SK-N-SH (cell line): ENCODE results near the gene NAMPT. TPM values are rescaled to one million over a fixed set of nuclear protein-coding genes. Genes with fewer than 3 reads are reported as not detected.

ENCODE experiments used
- CTCF ChIA-PET: fragments of 300-600, 350-600 bp; formaldehyde crosslinking; extraction: SDS; loops from one replicate; lab custom pipeline; 2021; lab: Yijun Ruan, JAX
- POLR2A ChIA-PET: fragments of 350-600 bp; sonication (Branson Sonifier 250); formaldehyde crosslinking; extraction: SDS; loops from one replicate; lab custom pipeline; 2020; ENCODE audit warnings: antibody characterized with exemption, inconsistent platforms; lab: Yijun Ruan, JAX
- DNase-seq: peaks from one replicate; pipeline ENCODE4 v3.0.0; 2012
- H2AFZ ChIP-seq: fragments of 200-600 bp; sonication (generic); 2 replicates; pipeline ENCODE4 v1.8.1; 2016; ENCODE audit warnings: antibody characterized with exemption, mild to moderate bottlenecking, low read depth
- H3F3A ChIP-seq: fragments of 200-600 bp; sonication (generic); replicated peaks from 2 replicates; pipeline ENCODE3; 2016; ENCODE audit warnings: antibody characterized with exemption, mild to moderate bottlenecking; ENCODE audit not compliant: insufficient read depth
- H3K27ac ChIP-seq, 2 experiments: fragments of 200-500 bp in 1 of 2; fragments of 200-600 bp in 1 of 2; sonication (Bioruptor generic) in 1 of 2; sonication (generic), shearing (Covaris generic) in 1 of 2; 2 replicates each; pipeline versions ENCODE4 v1.5.1 to v1.6.1; 2014 to 2016; ENCODE audit warnings: low read depth in 2 of 2, inconsistent platforms in 1 of 2, low read length in 1 of 2, mild to moderate bottlenecking in 1 of 2, mixed read lengths in 1 of 2
- H3K27me3 ChIP-seq: fragments of 200-600 bp; sonication (generic), shearing (Covaris generic); 2 replicates; pipeline ENCODE4 v1.6.1; 2016; ENCODE audit warnings: mixed run types; ENCODE audit not compliant: insufficient read depth
- H3K36me3 ChIP-seq, 2 experiments: fragments of 200-500 bp in 1 of 2; fragments of 200-600 bp in 1 of 2; sonication (Bioruptor generic) in 1 of 2; sonication (generic) in 1 of 2; replicated peaks in 1 of 2; 2 replicates each; pipeline versions ENCODE3 to v1.5.1; 2014 to 2016; ENCODE audit warnings: low read length in 1 of 2, mild to moderate bottlenecking in 1 of 2; ENCODE audit not compliant: insufficient read depth in 2 of 2, control insufficient read depth in 1 of 2
- H3K4me1 ChIP-seq, 2 experiments: fragments of 200-500 bp in 1 of 2; fragments of 200-600 bp in 1 of 2; sonication (Bioruptor generic) in 1 of 2; sonication (generic), shearing (Covaris generic) in 1 of 2; 2 replicates each; pipeline versions ENCODE4 v1.5.1 to v1.6.1; 2014 to 2016; ENCODE audit warnings: low read depth in 1 of 2, low read length in 1 of 2, mixed run types in 1 of 2; ENCODE audit not compliant: insufficient read depth in 2 of 2, control insufficient read depth in 1 of 2
- H3K4me2 ChIP-seq: fragments of 200-600 bp; sonication (generic), shearing (Covaris generic); 2 replicates; pipeline ENCODE4 v1.6.1; 2017; ENCODE audit warnings: mixed run types
- H3K4me3 ChIP-seq, 2 experiments: fragments of 200-500 bp in 1 of 2; fragments of 200-600 bp in 1 of 2; sonication (Bioruptor generic) in 1 of 2; sonication (generic), shearing (Covaris generic) in 1 of 2; 2 replicates each; pipeline versions ENCODE4 v1.5.1 to v1.8.1; 2014 to 2016; ENCODE audit warnings: low read depth in 2 of 2, inconsistent platforms in 1 of 2, low read length in 1 of 2, mild to moderate bottlenecking in 1 of 2, mixed read lengths in 1 of 2, moderate library complexity in 1 of 2
- H3K79me2 ChIP-seq: fragments of 200-600 bp; sonication (generic); 2 replicates; pipeline ENCODE4 v1.8.1; 2017; ENCODE audit warnings: mild to moderate bottlenecking; ENCODE audit not compliant: insufficient read depth
- H3K9ac ChIP-seq: fragments of 200-600 bp; sonication (generic); 2 replicates; pipeline ENCODE4 v1.6.1; 2017; ENCODE audit warnings: mixed run types
- H3K9me2 ChIP-seq: fragments of 200-600 bp; sonication (generic); 2 replicates; pipeline ENCODE4 v1.6.1; 2017; ENCODE audit warnings: mixed run types
- H3K9me3 ChIP-seq: fragments of 200-600 bp; sonication (generic); 2 replicates; pipeline ENCODE4 v1.6.1; 2017; ENCODE audit warnings: mixed run types, mild to moderate bottlenecking, moderate library complexity
- H4K20me1 ChIP-seq: fragments of 200-600 bp; sonication (generic); 2 replicates; pipeline ENCODE4 v1.6.1; 2017; ENCODE audit warnings: mild to moderate bottlenecking, mixed run types; ENCODE audit not compliant: insufficient read depth
- CHD2 ChIP-seq: fragments of 150-350 bp; IDR thresholded peaks from 2 replicates; pipeline ENCODE4 v1.6.1; 2018; ENCODE audit warnings: low read length; ENCODE audit not compliant: partially characterized antibody
- ELF1 ChIP-seq: IDR thresholded peaks from 2 replicates; pipeline ENCODE4 v1.4.0; 2012
- EP300 ChIP-seq, 2 experiments: IDR thresholded peaks; 2 replicates each; pipeline versions ENCODE4 v1.4.0 to v1.6.1; 2012; ENCODE audit warnings: borderline replicate concordance in 1 of 2, low read depth in 1 of 2, low read length in 1 of 2
- FOXM1 ChIP-seq: IDR thresholded peaks from 2 replicates; pipeline ENCODE4 v1.4.0; 2012; ENCODE audit warnings: low read depth, mild to moderate bottlenecking
- JUND ChIP-seq: IDR thresholded peaks from 2 replicates; pipeline ENCODE4 v1.4.0; 2012
- RCOR1 ChIP-seq: fragments of 150-350 bp; IDR thresholded peaks from 2 replicates; pipeline ENCODE4 v1.6.1; 2017; ENCODE audit warnings: antibody characterized with exemption, low read length
- RFX5 ChIP-seq: IDR thresholded peaks from 2 replicates; pipeline ENCODE4 v1.6.1; 2012; ENCODE audit warnings: mild to moderate bottlenecking, improper control_type of control experiment, low read length
- TEAD4 ChIP-seq: IDR thresholded peaks from 2 replicates; pipeline ENCODE4 v1.4.0; 2012; ENCODE audit warnings: mild to moderate bottlenecking, borderline replicate concordance; ENCODE audit not compliant: insufficient read depth
- polyA plus RNA-seq, 3 experiments: library from polyadenylated mRNA; depleted of rRNA; stranded (reverse); fragments of >200 nt; gene quantifications; 2 replicates each; pipeline ENCODE4 v1.2.3, GENCODE V29; 2012
- TF ChIP-seq, protein P1 (sequence below): fragments of 150-350 bp; IDR thresholded peaks from 2 replicates; pipeline ENCODE4 v1.6.1; 2017; ENCODE audit warnings: antibody characterized with exemption, low read length, low read depth, borderline replicate concordance
- TF ChIP-seq, protein P2 (sequence below): fragments of 200-600 bp; sonication (generic); IDR thresholded peaks from 2 replicates; pipeline ENCODE4 v1.6.1; 2017; ENCODE audit warnings: antibody characterized with exemption, mild to moderate bottlenecking, moderate library complexity
- TF ChIP-seq, protein P3 (sequence below): IDR thresholded peaks from 2 replicates; pipeline ENCODE4 v1.4.0; 2012; ENCODE audit warnings: low read depth
- TF ChIP-seq, protein P4 (sequence below): IDR thresholded peaks from 2 replicates; pipeline ENCODE4 v1.4.0; 2012; ENCODE audit warnings: low read depth, borderline replicate concordance
- TF ChIP-seq, protein P5 (sequence below): IDR thresholded peaks from 2 replicates; pipeline ENCODE4; 2012

Gene NAMPT
- polyA plus RNA-seq, 1 of the 3 experiments (the other 2 are of a cell fraction) = 20.1 TPM

DNA sequence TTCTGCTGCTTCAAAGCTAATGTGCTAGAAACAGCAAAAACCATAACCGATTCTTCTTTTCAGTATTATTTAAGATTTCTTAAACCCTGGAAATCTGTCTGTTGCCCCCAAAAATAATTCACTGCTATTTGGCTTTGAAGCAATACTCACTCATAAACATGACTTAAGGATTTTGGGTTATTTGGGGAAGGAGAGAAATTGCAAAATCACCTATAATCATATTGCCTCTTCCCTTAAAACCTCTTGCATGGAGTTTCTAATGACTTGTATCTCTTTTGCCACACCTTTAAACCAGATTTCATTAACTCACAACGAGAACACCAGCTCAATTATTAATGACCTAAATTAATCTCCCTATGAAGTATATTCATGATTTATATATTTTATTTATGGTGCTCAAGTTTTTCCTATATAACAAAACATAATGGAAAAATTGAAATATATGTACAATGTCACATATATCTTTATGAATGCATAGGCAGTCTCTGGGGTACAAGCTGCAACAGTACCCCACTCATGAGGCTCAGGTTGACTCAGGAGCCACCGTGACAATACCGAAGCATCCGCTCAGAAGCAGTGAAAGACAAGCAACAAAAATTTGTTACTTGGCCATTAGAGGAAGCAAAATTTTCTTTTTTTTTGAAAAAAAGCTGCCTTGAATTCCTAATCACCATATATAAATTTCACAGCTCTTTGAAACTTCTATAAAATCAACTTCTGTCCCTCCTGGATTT lies 3.0 kb downstream of the NAMPT start (continued):
- TF ChIP-seq RCOR1 = no peak
- TF ChIP-seq, protein P1, sequence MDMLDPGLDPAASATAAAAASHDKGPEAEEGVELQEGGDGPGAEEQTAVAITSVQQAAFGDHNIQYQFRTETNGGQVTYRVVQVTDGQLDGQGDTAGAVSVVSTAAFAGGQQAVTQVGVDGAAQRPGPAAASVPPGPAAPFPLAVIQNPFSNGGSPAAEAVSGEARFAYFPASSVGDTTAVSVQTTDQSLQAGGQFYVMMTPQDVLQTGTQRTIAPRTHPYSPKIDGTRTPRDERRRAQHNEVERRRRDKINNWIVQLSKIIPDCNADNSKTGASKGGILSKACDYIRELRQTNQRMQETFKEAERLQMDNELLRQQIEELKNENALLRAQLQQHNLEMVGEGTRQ = no peak
- TF ChIP-seq, protein P2, sequence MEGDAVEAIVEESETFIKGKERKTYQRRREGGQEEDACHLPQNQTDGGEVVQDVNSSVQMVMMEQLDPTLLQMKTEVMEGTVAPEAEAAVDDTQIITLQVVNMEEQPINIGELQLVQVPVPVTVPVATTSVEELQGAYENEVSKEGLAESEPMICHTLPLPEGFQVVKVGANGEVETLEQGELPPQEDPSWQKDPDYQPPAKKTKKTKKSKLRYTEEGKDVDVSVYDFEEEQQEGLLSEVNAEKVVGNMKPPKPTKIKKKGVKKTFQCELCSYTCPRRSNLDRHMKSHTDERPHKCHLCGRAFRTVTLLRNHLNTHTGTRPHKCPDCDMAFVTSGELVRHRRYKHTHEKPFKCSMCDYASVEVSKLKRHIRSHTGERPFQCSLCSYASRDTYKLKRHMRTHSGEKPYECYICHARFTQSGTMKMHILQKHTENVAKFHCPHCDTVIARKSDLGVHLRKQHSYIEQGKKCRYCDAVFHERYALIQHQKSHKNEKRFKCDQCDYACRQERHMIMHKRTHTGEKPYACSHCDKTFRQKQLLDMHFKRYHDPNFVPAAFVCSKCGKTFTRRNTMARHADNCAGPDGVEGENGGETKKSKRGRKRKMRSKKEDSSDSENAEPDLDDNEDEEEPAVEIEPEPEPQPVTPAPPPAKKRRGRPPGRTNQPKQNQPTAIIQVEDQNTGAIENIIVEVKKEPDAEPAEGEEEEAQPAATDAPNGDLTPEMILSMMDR = no peak

DNA sequence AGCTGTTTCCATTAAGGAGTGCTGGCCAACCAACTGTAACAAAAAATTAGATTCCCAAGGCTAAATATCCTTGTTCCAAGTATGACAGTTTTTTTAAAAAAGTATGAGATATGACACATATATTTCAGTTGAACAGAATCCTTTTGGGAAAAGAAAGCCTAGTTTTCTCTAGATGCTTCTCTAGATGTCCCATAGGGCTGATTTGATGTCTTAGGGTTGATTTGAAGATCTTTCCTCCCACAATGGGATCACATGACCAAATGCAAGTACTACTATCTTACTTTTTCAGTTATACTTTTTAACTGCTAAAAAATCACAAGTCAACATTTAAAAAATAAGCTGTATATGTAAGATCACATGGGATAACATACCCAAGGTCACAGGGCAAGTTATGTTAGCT lies 3.7 kb downstream of the NAMPT start:
- H3K79me2 ChIP-seq = peaks cover 80% of the 10 kb centered on the region
- no peaks in the 10 kb centered on the region for H3K9me2 ChIP-seq
- TF ChIP-seq, protein P3, sequence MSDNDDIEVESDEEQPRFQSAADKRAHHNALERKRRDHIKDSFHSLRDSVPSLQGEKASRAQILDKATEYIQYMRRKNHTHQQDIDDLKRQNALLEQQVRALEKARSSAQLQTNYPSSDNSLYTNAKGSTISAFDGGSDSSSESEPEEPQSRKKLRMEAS = no peak
- no peak for TF ChIP-seq JUND
- no peak for TF ChIP-seq CHD2
- TF ChIP-seq, protein P4, sequence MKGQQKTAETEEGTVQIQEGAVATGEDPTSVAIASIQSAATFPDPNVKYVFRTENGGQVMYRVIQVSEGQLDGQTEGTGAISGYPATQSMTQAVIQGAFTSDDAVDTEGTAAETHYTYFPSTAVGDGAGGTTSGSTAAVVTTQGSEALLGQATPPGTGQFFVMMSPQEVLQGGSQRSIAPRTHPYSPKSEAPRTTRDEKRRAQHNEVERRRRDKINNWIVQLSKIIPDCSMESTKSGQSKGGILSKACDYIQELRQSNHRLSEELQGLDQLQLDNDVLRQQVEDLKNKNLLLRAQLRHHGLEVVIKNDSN = no peak; the same call in 1 of the 2 replicates
- TF ChIP-seq FOXM1 = no peak
- TF ChIP-seq TEAD4 = no peak
- no peak for TF ChIP-seq ELF1
- TF ChIP-seq EP300 (IDR thresholded peaks at IDR 0.05; ENCODE audit: borderline replicate concordance in 1 of 2, low read depth in 1 of 2, low read length in 1 of 2) = no peak
- no peak for TF ChIP-seq RFX5
- TF ChIP-seq, protein P5, sequence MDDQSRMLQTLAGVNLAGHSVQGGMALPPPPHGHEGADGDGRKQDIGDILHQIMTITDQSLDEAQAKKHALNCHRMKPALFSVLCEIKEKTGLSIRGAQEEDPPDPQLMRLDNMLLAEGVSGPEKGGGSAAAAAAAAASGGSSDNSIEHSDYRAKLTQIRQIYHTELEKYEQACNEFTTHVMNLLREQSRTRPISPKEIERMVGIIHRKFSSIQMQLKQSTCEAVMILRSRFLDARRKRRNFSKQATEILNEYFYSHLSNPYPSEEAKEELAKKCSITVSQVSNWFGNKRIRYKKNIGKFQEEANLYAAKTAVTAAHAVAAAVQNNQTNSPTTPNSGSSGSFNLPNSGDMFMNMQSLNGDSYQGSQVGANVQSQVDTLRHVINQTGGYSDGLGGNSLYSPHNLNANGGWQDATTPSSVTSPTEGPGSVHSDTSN = no peak
- peaks cover 8 to 9% of the 10 kb centered on the region in 2 experiments for H3K36me3 ChIP-seq
- POLR2A ChIA-PET = no interaction called here
- H3K4me1 ChIP-seq = peaks cover 12 to 21% of the 10 kb centered on the region in 2 experiments; a peak in 3 of 4 replicates
- H2AFZ ChIP-seq = no peak overlapping the region
- H4K20me1 ChIP-seq = peaks cover 17% of the 10 kb centered on the region
- no peaks in the 10 kb centered on the region for H3K27me3 ChIP-seq
- no peak overlapping the region for H3K27ac ChIP-seq
- H3F3A ChIP-seq = peaks cover 19% of the 10 kb centered on the region
- no peaks in the 10 kb centered on the region for H3K9me3 ChIP-seq
- no peak overlapping the region for H3K9ac ChIP-seq
- CTCF ChIA-PET = interaction anchor here (1.5 kb wide), 1 partner anchor 105 kb away, joined by 7 read pairs; no protein-coding TSS in a partner anchor
- no peak for DNase-seq
- H3K4me3 ChIP-seq = no peak overlapping the region
- no peak overlapping the region for H3K4me2 ChIP-seq
